Small intestine (tissue), 7 donors: ENCODE data around the gene C5orf34. TPM values are rescaled to one million over a fixed set of nuclear protein-coding genes. Genes with fewer than 3 reads are reported as not detected.
"Not testable (repeated sequence)": the region's sequence is repeated elsewhere in the genome, so short reads cannot be mapped to it uniquely, and the experiment has no call there.

Source experiments
- DNase-seq, 2 donors: peaks; one replicate each; pipeline versions ENCODE4 v3.0.0 to v3.0.0-alpha.2; 2013
- FAIRE-seq: peaks from 2 replicates; lab custom pipeline; 2012; peaks lifted over from hg19 to GRCh38; lab: Jason Lieb, UNC
- H3K27ac ChIP-seq, 3 donors: one replicate each; pipeline ENCODE4 v1.5.1; 2013; ENCODE audit warnings: low read length in 2 of 3, mild to moderate bottlenecking in 2 of 3, control low read depth in 1 of 3, inconsistent platforms in 1 of 3, low read depth in 1 of 3, moderate library complexity in 1 of 3
- H3K27me3 ChIP-seq, 3 donors: one replicate each; pipeline ENCODE4 v1.6.1; 2013; ENCODE audit warnings: low read length in 3 of 3, inconsistent platforms in 1 of 3; ENCODE audit not compliant: control insufficient read depth in 3 of 3, insufficient read depth in 3 of 3
- H3K36me3 ChIP-seq, 3 donors: one replicate each; pipeline ENCODE4 v1.6.1; 2013; ENCODE audit warnings: low read length in 3 of 3, inconsistent platforms in 1 of 3, low read depth in 1 of 3, mild to moderate bottlenecking in 1 of 3, moderate library complexity in 1 of 3; ENCODE audit not compliant: control insufficient read depth in 3 of 3, insufficient read depth in 2 of 3
- H3K4me1 ChIP-seq, 3 donors: one replicate each; pipeline ENCODE4 v1.6.1; 2013; ENCODE audit warnings: low read length in 2 of 3, inconsistent platforms in 1 of 3, low read depth in 1 of 3, mild to moderate bottlenecking in 1 of 3, moderate library complexity in 1 of 3; ENCODE audit not compliant: control insufficient read depth in 3 of 3, insufficient read depth in 2 of 3
- H3K4me3 ChIP-seq, 3 donors: one replicate each; pipeline ENCODE4 v1.5.1; 2013; ENCODE audit warnings: low read length in 3 of 3, control low read depth in 1 of 3, inconsistent platforms in 1 of 3, low read depth in 1 of 3, mild to moderate bottlenecking in 1 of 3, moderate library complexity in 1 of 3
- H3K9me3 ChIP-seq, 2 donors: one replicate each; pipeline ENCODE4 v1.6.1; 2013; ENCODE audit warnings: low read depth in 1 of 2, low read length in 1 of 2; ENCODE audit not compliant: control insufficient read depth in 2 of 2, insufficient read depth in 1 of 2
- WGBS, 3 donors: extraction: QIAGEN DNeasy Blood & Tissue Kit; methylation state at CpG; one replicate each; pipeline ENCODE4 v1.1.7; 2013; 5-methylcytosine and 5-hydroxymethylcytosine counted together
- polyA plus RNA-seq, 4 donors: library from polyadenylated mRNA; stranded (reverse) in 3 of 4; unstranded in 1 of 4; fragments of 200-250 nt in 3 of 4; fragments of 120-200 nt in 1 of 4; gene quantifications; one replicate each; pipeline versions ENCODE4 v1.2.1 to v1.2.3, GENCODE V29; 2013
- donor health status: healthy with polysubstance abuse.
- donor health status: control.
- donor health status: control.
- donor health status: Bipolar disorder and iron deficiency.
- donor health status: healthy.

The C5orf34 gene
- polyA plus RNA-seq, 4 donors = 0.22 to 2.2 (median 2.1) TPM; not detected in 1

DNA sequence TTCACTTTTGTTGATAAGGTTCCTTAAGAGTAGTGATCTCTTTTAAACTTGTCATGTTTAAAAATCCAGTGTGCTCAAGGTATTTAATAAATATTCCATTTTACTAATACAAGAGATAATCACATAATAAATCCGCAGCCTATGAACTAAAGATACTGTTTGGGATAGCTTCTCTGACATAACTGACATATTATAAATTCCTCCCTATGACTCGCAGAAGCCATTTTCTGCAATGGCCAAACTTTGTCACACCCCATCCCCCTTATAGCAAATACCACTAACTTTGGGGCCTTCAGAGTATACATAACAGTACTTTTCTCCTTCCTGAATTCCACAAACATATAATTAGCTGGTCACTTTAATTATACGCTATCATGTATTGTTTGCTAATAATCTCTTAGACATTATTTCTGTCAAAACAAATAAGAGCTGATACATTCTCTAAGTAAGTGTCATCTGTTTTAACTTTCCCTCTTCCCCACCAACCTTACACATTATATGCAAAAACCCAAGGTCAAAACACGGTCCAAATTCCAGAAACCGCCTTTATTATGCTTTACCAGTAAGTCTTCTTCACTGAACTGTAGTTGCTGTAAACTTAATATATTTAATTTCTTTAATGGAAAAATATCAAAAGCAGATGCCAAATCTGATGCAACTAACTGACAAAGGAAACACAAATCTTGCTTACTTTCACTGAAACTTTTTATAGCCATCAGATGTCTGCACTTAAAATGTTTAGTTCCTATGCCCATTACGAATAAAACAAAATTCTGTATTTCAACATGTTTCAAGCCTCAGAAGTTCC lies 32.3 kb downstream of the C5orf34 start:
- WGBS, 3 donors = 21 to 40% (median 24%) methylated on average over 6 of the region's 6 CpGs

GRCh38 chr5:43469671-43470391 lies 45.1 kb downstream of the C5orf34 start:
- FAIRE-seq = no peak
- WGBS, 3 donors = 84 to 91% (median 89%) methylated on average over 6 of the region's 6 CpGs
- H3K4me3 ChIP-seq = no peak overlapping the region

More for the DNA sequence above, 32.3 kb downstream of the C5orf34 start:
- Histone ChIP-seq H3K4me3 (peak overlapping the region; percentile 85 to 96 (median 93)), H3K27ac (peak overlapping the region; percentile 91 to 99 (median 98)), H3K27me3 (no peaks in the 10 kb centered on the region), H3K9me3 (no peaks in the 10 kb centered on the region), H3K4me1 (peaks cover 0 to 5% (median 0%) of the 10 kb centered on the region in 3 donors), H3K36me3 (no peaks in the 10 kb centered on the region)
- DNase-seq = peak; percentile 19 to 37
- FAIRE-seq = no peak

GRCh38 chr5:43467100-43467499 lies 47.8 kb downstream of the C5orf34 start:
- H3K27me3 ChIP-seq = no peaks in the 10 kb centered on the region
- FAIRE-seq = no peak
- DNase-seq = no peak
- no peaks in the 10 kb centered on the region for H3K4me1 ChIP-seq
- peaks cover 0 to 9% of the 10 kb centered on the region in 2 donors for H3K9me3 ChIP-seq
- H3K4me3 ChIP-seq = no peak overlapping the region
- H3K27ac ChIP-seq = no peak overlapping the region
- no peaks in the 10 kb centered on the region for H3K36me3 ChIP-seq

More at GRCh38 chr5:43469671-43470391, 45.1 kb downstream of the C5orf34 start:
- H3K4me1 ChIP-seq = no peaks in the 10 kb centered on the region
- no peaks in the 10 kb centered on the region for H3K27me3 ChIP-seq
- peak in 1 of 2 donors; percentile 5 for DNase-seq
- H3K9me3 ChIP-seq = peaks cover 0 to 9% of the 10 kb centered on the region in 2 donors
- H3K27ac ChIP-seq = no peak overlapping the region
- H3K36me3 ChIP-seq = no peaks in the 10 kb centered on the region

- H3K4me3 ChIP-seq, H3K4me1 ChIP-seq, H3K27me3 ChIP-seq, DNase-seq, H3K27ac ChIP-seq, H3K36me3 ChIP-seq, FAIRE-seq: not testable (repeated sequence)
- 93 to 97% (median 97%) methylated on average over 3 of the region's 3 CpGs for WGBS, 3 donors
- peaks cover 0 to 17% of the 10 kb centered on the region in 2 donors for H3K9me3 ChIP-seq
Observed at GRCh38 chr5:43465455-43465854, 49.5 kb downstream of the C5orf34 start.

- no peaks in the 10 kb centered on the region for H3K4me1 ChIP-seq
- peaks cover 0 to 12% (median 0%) of the 10 kb centered on the region in 3 donors for H3K36me3 ChIP-seq
- DNase-seq (no peak), FAIRE-seq (no peak)
- peaks cover 0 to 16% of the 10 kb centered on the region in 2 donors for H3K9me3 ChIP-seq
- no peaks in the 10 kb centered on the region for H3K27me3 ChIP-seq
- H3K4me3 ChIP-seq = no peak overlapping the region
- 95 to 100% (median 100%) methylated on average over 1 of the region's 1 CpG for whole genome bisulfite sequencing, 3 donors
- no peak overlapping the region for H3K27ac ChIP-seq
Observed at GRCh38 chr5:43461066-43461465, 53.9 kb downstream of the C5orf34 start.

- FAIRE-seq = no peak
- WGBS, 3 donors = 94 to 96% (median 96%) methylated on average over 3 of the region's 3 CpGs
- no peak overlapping the region for H3K4me3 ChIP-seq
- peaks cover 0 to 16% of the 10 kb centered on the region in 2 donors for H3K9me3 ChIP-seq
- no peak overlapping the region for H3K27ac ChIP-seq
- peaks cover 0 to 16% (median 0%) of the 10 kb centered on the region in 3 donors for H3K36me3 ChIP-seq
- H3K4me1 ChIP-seq = no peaks in the 10 kb centered on the region
- no peaks in the 10 kb centered on the region for H3K27me3 ChIP-seq
- no peak for DNase-seq
Observed at GRCh38 chr5:43456556-43456955, 58.4 kb downstream of the C5orf34 start.

- FAIRE-seq = not testable (repeated sequence)
Observed at GRCh38 chr5:43441575-43441974, 73.4 kb downstream of the C5orf34 start.

GRCh38 chr5:43437062-43437660 lies 77.8 kb downstream of the C5orf34 start:
- H3K9me3 ChIP-seq = peaks cover 0 to 3% of the 10 kb centered on the region in 2 donors
- H3K4me1 ChIP-seq = peaks cover 0 to 13% (median 0%) of the 10 kb centered on the region in 3 donors
- H3K27ac ChIP-seq = no peak overlapping the region
- H3K27me3 ChIP-seq = no peaks in the 10 kb centered on the region
- no peak for FAIRE-seq
- no peaks in the 10 kb centered on the region for H3K36me3 ChIP-seq
- WGBS, 3 donors = 85 to 94% (median 87%) methylated on average over 3 of the region's 3 CpGs
- no peak for DNase-seq
- H3K4me3 ChIP-seq = no peak overlapping the region

More at GRCh38 chr5:43441575-43441974, 73.4 kb downstream of the C5orf34 start:
- H3K4me3 ChIP-seq, H3K27me3 ChIP-seq, H3K4me1 ChIP-seq, H3K36me3 ChIP-seq, DNase-seq, H3K27ac ChIP-seq: not testable (repeated sequence)
- H3K9me3 ChIP-seq = peaks cover 0 to 10% of the 10 kb centered on the region in 2 donors
